Stimulated activated CD8-positive, alpha-beta memory T cell treated with anti-CD3 and anti-CD28 coated beads, Interleukin-4, amount 100 ng/mL, for 1 hour (primary cell): ENCODE measurements around the gene ROR2.
"Not testable (repeated sequence)": the region's sequence is repeated elsewhere in the genome, so short reads cannot be mapped to it uniquely, and the experiment has no call there.

Experiments used
- DNase-seq, 2 donors: peaks; one replicate each; pipeline ENCODE4 v3.0.0-alpha.2; 2020; ENCODE audit warnings: low read depth in 2 of 2, low spot score in 1 of 2

Gene ROR2

DNA sequence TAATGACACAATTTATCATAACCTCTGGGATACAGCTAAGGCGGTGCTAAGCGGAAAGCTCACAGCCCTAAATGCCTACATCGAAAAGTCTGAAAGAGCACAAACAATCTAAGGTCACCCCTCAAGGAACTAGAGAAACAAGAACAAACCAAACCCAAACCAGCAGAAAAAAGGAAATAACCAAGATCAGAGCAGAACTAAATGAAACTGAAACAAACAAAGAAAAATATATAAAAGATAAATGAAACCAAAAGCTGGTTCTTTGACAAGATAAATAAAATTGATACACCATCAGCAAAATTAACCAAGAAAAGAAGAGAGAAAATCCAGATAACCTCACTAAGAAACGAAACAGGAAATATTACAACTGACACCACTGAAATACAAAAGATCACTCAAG lies 409.5 kb downstream of the ROR2 start:
- DNase-seq = not testable (repeated sequence)

DNA sequence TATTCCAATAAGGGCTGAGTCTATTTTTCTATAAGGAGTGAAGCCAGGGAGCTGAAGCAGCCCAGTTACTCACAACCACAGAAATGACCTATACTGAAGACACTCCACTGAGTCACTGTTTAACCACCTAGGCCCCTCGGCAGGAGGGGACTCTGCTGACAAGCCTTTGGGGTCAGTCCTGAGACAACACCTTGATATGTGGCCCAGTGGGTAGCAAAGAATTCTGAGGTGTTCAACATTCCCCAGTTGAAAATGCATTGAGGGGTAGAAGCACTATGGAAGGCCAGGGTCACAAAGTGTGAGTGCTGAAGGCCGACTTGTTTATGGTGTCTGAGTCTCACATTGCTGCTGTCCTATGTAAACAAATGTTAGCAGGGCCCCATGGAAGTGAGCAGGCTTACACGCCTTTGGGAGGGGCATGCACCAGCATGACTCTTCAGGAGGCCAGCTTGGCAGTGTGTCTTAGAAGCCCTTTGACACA lies 413.8 kb downstream of the ROR2 start:
- DNase-seq = no peak

DNA sequence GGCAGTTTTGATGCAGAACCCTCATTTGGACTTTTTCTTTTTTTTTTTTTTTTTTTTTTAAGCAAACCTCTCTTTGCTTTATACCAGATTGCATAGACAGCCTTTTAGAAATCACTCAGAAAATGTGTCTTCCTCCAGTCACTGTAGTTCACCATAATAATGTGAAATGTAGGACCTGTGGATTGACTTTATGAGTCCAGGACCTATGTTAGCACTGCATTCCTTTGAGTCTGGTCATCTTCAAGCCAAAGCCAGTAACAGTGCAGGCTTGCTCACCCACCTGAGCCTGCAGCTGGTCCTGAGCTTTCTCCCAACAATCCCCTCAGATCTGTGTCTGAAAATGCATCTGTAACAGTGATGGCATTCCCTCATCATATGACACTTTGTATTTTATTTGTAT lies 415.7 kb downstream of the ROR2 start:
- DNase-seq = no peak

DNA sequence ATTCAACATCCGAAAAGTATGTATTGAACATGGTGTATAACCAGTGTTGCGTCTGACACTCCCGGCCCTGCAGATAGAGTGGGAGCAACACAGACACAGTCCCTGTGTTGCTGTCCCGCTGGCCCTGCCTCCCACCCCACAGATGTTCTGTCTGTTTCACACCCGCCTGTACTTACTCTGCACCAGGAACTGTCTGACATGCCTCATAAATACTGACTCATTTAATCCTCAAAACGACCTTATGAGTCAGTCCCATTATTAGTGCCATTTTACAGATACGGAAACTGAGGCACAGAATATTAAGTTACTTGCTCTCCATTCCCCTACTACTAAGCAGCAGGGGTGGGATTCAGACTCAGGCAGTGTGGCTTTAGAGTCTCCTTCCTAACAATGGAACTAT lies 416.6 kb downstream of the ROR2 start:
- no peak for DNase-seq

DNA sequence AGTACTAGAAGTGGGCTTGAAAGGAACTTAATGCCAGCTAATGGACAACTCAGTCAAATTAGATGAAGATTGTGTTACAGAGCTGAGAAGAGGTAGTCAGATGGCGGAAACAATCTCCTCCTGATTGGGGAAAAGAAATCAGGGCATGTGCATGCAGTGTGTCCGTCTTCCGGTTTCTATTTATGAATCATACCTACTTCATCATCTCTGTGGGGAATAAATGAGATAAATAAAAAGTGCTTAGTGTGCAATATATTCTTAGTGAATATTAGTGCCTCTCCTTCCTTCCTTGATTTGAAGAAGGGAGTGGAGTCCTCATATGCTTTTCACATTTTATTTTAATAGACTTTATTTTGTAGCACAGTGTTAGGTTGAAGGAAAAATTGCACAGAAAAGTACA lies 417.7 kb downstream of the ROR2 start:
- DNase-seq = no peak

DNA sequence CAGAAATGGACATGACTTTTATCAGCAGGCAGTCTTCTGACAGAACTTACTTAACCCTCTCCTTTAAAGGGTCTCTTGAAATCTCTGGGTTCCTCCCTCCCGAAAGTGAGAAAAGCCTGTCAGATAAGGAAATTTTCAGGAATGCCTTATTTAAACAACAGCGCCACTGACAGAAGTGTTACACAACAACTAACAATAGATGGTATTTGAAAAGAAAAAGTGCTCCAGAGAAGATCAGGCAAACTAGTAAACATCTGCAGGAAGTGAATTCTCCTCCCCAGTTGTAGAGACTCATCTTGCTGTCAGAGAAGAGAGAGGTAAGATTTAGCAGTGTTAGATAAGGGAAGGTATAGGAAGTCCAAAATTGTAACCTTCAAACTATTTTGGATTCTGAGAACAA lies 419.2 kb downstream of the ROR2 start:
- DNase-seq = no peak

DNA sequence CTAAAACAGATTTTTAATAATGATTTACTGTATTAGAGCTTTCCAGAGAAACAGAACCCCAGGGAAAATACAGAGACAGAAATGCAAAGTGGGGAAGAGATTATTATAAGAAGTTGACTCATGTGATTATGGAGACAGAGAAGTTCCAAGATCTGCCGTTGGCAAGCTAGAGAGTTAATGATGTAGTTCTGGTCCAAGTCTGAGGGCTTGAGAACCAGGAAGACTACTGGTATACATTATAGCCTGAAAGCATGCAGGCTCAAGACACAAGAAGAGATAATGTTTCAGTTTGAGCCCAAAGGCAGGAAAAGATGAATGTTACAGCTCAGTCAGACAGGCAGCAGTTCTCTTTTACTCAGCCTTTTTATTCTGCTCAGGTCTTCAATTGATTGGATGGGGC lies 427.5 kb downstream of the ROR2 start:
- DNase-seq = no peak

DNA sequence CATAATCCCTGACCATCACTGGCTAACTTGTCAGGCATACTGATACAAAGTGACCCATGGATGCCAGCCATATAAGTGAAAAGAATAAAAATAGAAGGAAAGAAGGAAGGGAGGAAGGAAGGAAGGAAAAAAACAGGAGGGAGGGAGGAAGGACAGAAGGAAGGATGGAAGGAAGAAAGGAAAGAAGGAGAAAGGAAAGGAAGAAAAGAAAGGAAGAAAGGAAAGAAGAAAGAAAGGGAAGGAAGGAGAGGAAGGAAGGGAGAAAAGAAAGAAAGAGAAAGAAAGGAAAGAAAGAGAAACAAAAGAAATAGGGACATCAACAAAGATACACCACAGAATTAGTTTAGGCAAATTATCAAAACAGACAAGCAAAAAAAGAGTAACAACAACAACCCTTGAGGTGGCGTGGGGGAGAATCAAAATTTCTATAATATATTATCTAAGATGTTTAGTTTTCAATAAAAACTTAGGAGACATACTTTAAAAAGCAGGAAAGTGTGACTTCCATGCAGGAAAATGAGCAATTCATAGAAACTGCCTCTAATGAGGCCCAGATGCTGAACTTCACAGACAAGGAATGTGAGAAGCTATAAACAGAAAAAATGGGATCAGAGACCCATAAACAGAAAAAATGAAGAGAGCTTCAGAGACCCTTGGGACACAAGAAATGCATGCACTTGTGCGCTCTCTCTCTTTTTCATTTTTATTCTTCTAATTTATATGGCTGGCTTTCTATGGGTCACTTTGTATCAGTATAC lies 430.3 kb downstream of the ROR2 start:
- DNase-seq = no peak

DNA sequence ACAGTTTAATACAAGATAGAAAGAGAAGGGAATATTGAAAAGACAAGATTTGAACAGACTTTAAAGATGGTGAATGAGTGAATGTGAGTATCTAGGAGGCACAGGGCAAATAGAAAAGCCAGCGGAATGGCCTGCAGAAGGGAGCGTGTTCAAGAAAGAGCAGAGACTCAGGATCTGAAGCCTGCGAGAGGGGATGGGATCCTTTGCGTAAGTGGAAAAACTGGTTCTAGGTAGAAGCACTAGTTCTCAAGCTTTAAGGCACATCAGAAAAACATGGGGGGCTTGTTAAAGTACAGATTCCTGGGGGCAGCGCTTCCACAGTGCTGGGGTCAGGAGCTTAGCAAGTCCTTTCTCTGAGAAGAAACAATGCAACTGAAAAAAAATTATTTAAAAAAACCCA lies 431.6 kb downstream of the ROR2 start:
- no peak for DNase-seq

DNA sequence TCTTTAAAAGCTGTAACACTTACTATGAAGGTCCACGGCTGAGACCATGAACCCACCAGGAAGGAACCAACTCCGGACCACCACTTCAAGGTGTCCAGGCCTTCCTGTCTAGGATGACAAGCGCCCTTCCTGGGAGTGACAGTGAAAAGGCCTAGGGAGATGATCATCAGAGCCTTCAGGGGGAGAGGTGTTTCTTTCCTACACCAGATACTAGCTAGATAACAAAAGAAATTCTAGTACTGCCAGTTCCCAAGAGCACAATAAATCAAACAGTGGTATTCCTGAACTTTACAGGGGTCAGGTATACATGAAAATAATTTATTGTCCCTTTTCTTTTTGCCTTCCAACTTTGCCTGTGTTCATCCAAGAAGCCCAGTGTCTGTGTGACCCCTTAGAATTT lies 432.2 kb downstream of the ROR2 start:
- no peak for DNase-seq

DNA sequence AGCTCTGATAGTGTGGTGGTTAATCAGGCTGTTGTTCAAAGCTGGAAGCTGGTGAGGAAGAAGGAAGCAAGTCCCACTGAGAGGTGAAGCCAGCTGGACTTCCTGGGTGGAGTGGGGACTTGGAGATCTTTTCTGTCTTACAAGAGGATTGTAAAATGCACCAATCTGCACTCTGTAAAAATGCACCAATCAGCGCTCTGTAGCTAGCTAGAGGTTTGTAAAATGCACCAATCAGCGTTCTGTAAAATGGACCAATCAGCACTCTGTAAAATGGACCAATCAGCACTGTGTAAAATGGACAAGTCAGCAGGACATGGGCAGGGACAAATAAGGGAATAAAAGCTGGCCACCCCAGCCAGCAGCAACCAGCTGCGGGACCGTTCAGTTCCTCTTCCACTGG lies 432.7 kb downstream of the ROR2 start:
- not testable (repeated sequence) for DNase-seq

DNA sequence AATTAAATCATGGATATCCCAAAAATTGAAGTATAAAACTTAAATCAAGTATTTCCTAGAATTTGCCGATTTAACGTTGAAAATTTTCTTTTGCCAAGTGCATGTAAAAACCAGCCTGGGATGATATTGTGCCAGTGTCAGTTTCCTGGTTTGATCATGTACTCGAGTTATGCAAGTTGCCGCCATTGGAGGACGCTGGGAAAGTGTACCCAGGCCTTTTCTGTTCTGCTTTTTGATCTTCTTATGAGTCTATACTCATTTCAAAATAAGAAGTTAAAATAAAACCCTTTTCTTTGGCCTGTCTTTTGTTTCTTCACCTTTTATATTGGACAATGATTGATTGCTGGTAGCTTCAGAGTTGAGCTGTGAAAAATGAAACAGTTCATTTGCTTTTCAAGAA lies 433.3 kb downstream of the ROR2 start:
- DNase-seq = no peak

DNA sequence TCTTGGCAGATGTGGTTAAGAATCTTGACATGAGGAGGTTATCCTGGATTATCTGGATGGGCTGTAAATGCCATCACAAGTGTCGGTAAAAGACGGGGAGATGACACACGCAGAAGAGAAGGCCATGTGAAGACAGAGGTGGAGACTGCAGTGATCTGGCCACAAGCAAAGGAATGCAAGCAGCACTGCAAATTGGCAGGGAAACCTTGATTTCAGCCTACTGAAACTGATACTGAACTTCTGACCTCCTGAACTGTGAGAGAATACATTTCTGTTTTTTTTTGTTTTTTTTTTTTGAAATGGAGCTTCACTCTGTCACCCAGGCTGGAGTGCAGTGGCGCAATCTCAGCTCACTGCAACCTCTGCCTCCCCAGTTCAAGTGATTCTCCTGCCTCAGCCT lies 433.9 kb downstream of the ROR2 start:
- no peak for DNase-seq

DNA sequence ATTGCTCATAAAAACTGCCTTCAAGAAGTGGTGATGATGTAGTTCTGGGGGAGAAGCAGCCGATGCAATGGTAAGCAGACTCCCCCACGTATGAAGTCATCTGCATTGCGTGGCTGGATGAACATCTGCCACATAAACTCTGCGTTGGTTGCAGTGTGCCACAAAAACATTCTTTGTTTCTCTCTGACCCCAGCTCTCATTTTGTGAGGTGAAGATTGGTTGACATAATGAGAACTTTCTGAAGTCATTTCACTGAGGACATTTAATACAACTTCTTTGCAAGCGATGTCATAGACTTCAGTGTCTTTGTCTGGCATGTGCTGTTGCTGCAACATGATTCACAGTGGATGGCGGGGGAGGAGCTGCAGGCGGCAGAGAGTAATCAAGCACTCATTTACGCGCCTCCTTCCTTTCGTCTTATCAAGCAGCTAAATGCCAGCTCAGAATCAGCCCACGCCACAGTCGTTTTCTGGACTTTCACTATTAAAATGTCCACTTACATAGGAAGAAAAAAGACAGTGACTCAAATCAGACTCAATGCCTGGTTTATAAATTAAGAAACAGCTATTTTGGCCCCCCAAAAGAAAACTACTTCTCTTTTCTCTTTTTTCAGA lies 434.8 kb downstream of the ROR2 start:
- DNase-seq = no peak
